Thyroid gland (tissue), 4 donors: ENCODE results near the gene SYMPK.

Experiments
- POLR2A ChIP-seq, 2 donors: fragments of 450-650 bp; IDR thresholded peaks; one replicate each; pipeline ENCODE4 v1.6.1; 2017; ENCODE audit warnings: antibody characterized with exemption in 2 of 2, mild to moderate bottlenecking in 2 of 2, moderate library complexity in 1 of 2
- TF ChIP-seq, protein P1 (sequence below), 6 experiments: fragments of 200-600 bp in 3 of 6; fragments of 450-650 bp in 3 of 6; sonication (generic) in 3 of 6; IDR thresholded peaks; one replicate each; pipeline ENCODE4 v1.5.1; 2016 to 2019; ENCODE audit warnings: antibody characterized with exemption in 6 of 6, mild to moderate bottlenecking in 2 of 6, inconsistent platforms in 1 of 6, moderate library complexity in 1 of 6

DNA sequence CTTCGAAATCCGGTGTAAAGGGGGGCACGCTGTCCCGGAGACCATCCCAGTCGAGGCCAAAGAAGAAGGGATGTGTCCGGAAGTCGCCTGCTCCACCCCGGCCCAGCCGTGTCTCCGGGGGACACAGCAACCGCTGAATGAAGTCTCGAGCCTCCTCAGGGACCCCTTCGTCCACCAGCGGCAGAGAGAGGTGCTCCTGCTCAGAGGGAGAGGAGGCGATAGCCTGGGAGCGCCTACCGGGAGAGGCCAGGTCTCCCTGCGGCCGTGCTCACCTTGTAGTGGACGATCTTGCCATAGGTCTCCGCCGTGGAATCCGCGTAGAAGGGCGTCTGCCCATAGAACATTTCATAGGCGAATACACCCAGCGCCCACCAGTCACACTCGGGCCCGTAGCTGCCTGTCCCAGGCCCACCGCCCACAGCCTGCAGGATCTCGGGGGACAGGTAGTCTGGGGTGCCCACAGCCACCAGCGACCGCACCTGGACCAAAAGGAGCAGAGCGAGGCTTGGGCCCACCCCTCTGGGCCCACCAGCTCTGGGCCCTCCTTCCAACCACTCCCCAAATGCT lies 85.5 kb downstream of the SYMPK start:
- TF ChIP-seq, protein P1, sequence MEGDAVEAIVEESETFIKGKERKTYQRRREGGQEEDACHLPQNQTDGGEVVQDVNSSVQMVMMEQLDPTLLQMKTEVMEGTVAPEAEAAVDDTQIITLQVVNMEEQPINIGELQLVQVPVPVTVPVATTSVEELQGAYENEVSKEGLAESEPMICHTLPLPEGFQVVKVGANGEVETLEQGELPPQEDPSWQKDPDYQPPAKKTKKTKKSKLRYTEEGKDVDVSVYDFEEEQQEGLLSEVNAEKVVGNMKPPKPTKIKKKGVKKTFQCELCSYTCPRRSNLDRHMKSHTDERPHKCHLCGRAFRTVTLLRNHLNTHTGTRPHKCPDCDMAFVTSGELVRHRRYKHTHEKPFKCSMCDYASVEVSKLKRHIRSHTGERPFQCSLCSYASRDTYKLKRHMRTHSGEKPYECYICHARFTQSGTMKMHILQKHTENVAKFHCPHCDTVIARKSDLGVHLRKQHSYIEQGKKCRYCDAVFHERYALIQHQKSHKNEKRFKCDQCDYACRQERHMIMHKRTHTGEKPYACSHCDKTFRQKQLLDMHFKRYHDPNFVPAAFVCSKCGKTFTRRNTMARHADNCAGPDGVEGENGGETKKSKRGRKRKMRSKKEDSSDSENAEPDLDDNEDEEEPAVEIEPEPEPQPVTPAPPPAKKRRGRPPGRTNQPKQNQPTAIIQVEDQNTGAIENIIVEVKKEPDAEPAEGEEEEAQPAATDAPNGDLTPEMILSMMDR (IDR thresholded peaks at IDR 0.05): no peak
- TF ChIP-seq POLR2A (IDR thresholded peaks at IDR 0.05): no peak
